Panc1 (cell line): ENCODE data around the gene NALCN. TPM values are rescaled to one million over a fixed set of nuclear protein-coding genes. Genes with fewer than 3 reads are reported as not detected.
A peak's percentile ranks its signal among the peaks of the same experiment; 100 is the strongest.

Experiments used
- ATAC-seq: fragments of 200-7000 bp; cut with Tn5 transposase; 2 replicates; pipeline ENCODE4 v1.9.1; 2020; ENCODE audit warnings: mild to moderate bottlenecking, moderate library complexity
- BruUV-seq: library from RNA; stranded (reverse); fragments of 400-500 nt; replicated peaks from 2 replicates; lab custom pipeline; 2021; lab: Mats Ljungman, UMichigan
- CTCF ChIA-PET: fragments of 300-600 bp; sonication (Branson Sonifier 250); formaldehyde crosslinking; loops from one replicate; lab custom pipeline; 2022; ENCODE audit warnings: antibody characterized with exemption; lab: Charles Lee
- POLR2A ChIA-PET: fragments of 300-600 bp; sonication (Branson Sonifier 250); formaldehyde crosslinking; loops from one replicate; lab custom pipeline; 2022; ENCODE audit warnings: antibody characterized with exemption; lab: Charles Lee
- DNase-seq: peaks from one replicate; pipeline ENCODE4 v3.0.0-alpha.2; 2010; ENCODE audit warnings: low read depth, low spot score
- H3K27ac ChIP-seq: 2 replicates; pipeline ENCODE4 v1.5.1; 2011; ENCODE audit warnings: mild to moderate bottlenecking, low read length, inconsistent platforms
- H3K27me3 ChIP-seq: fragments of 200-500 bp; sonication (Bioruptor generic); 2 replicates; pipeline ENCODE4 v1.6.0; 2014; ENCODE audit warnings: low read length, inconsistent platforms; ENCODE audit not compliant: control insufficient read depth, insufficient read depth
- H3K36me3 ChIP-seq: fragments of 200-500 bp; sonication (Bioruptor generic); 2 replicates; pipeline ENCODE4 v1.5.1; 2014; ENCODE audit warnings: inconsistent platforms, mild to moderate bottlenecking, low read length, moderate library complexity; ENCODE audit not compliant: control insufficient read depth, insufficient read depth
- H3K4me1 ChIP-seq: 2 replicates; pipeline ENCODE4 v1.5.1; 2011; ENCODE audit warnings: inconsistent platforms, mild to moderate bottlenecking, low read length, moderate library complexity; ENCODE audit not compliant: control insufficient read depth, insufficient read depth
- H3K4me3 ChIP-seq, 2 experiments: 2 replicates each; pipeline ENCODE4 v1.5.1; 2011 to 2012; ENCODE audit warnings: low read depth in 2 of 2, low read length in 2 of 2, mild to moderate bottlenecking in 2 of 2, inconsistent platforms in 1 of 2, moderate library complexity in 1 of 2
- H3K9me3 ChIP-seq: fragments of 200-500 bp; sonication (Bioruptor generic); 2 replicates; pipeline ENCODE4 v1.5.1; 2014; ENCODE audit warnings: low read depth, mild to moderate bottlenecking, inconsistent platforms, low read length, moderate library complexity; ENCODE audit not compliant: control insufficient read depth, insufficient read depth
- POLR2AphosphoS5 ChIP-seq: IDR thresholded peaks from 2 replicates; pipeline ENCODE4 v1.6.1; 2012; ENCODE audit warnings: mild to moderate bottlenecking, low read depth, low read length, moderate library complexity
- REST ChIP-seq, 2 experiments: IDR thresholded peaks; 2 replicates each; pipeline ENCODE4 v1.6.1; 2011 to 2012; ENCODE audit warnings: low read depth in 2 of 2, control low read depth in 1 of 2, low read length in 1 of 2, mild to moderate bottlenecking in 1 of 2, moderate library complexity in 1 of 2; ENCODE audit not compliant: insufficient read depth in 1 of 2
- SIN3A ChIP-seq: IDR thresholded peaks from 2 replicates; pipeline ENCODE4 v1.6.1; 2012; ENCODE audit warnings: low read depth, mild to moderate bottlenecking, low read length, moderate library complexity, borderline replicate concordance; ENCODE audit not compliant: insufficient read depth
- TCF7L2 ChIP-seq: IDR thresholded peaks from 2 replicates; pipeline ENCODE4 v1.6.1; 2011; ENCODE audit warnings: mild to moderate bottlenecking, low read depth, low read length, inconsistent platforms
- in situ Hi-C: cut with HindIII; loops from 2 replicates; pipeline ENCODE4 v1.10.0; 2016; ENCODE audit warnings: low sequenced_read_pairs, low pct_unique_long_range_greater_than_20kb
- intact Hi-C: fragments of 100-400 bp; cut with micrococcal nuclease; formaldehyde crosslinking; loops from one replicate; pipeline ENCODE4 v1.10.0; 2022; ENCODE audit not compliant: unreplicated experiment
- total RNA-seq: library from RNA; stranded (reverse); gene quantifications from one replicate; pipeline ENCODE4 v1.2.1, GENCODE V29; 2021; ENCODE audit not compliant: unreplicated experiment
- TF ChIP-seq, protein P1 (sequence below): fragments of 450-650 bp; IDR thresholded peaks from 2 replicates; pipeline ENCODE4 v1.5.1; 2017; ENCODE audit warnings: mild to moderate bottlenecking

Gene NALCN
- total RNA-seq, 1 experiment from 2014 or later: 10.9 TPM

DNA sequence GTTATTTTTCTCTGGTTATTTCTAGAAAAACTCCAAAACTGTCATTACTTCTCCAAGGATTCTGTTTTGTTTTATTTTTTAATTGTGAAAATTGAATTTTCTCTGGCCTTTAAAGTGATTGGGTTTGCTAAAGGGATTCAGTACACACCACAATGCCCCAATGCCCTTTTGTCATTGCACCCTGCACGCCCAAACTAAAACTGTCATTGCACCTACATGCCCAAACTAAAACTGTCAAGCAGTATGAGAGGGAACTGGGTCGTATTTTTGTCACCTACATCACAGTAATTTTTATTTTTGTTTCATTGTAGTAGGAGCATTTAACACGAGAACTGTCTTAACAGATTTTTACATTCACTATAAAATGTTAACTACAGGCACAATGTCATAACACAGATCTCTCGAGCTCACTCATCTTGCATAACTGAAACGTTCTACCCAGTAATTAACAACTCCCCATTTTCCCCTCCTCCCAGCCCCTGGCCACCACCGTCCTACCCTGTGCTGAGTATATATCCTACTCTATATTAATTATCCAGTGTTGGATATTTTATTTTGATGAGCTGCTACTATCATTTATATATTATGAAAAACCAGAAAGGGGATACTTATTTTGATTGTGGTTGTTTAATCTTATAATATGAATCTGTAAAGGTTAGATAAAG is 7.2 kb downstream of the NALCN start:
- Histone ChIP-seq H3K4me3 (no peak overlapping the region), H3K27me3 (no peaks in the 10 kb centered on the region), H3K27ac (no peak overlapping the region; the same call in 1 of the 2 replicates), H3K4me1 (no peaks in the 10 kb centered on the region; the same call in 1 of the 2 replicates), H3K36me3 (no peaks in the 10 kb centered on the region), H3K9me3 (no peaks in the 10 kb centered on the region)
- POLR2A ChIA-PET: no interaction called here
- no peak for TF ChIP-seq POLR2AphosphoS5
- TF ChIP-seq TCF7L2: no peak
- TF ChIP-seq, protein P1, sequence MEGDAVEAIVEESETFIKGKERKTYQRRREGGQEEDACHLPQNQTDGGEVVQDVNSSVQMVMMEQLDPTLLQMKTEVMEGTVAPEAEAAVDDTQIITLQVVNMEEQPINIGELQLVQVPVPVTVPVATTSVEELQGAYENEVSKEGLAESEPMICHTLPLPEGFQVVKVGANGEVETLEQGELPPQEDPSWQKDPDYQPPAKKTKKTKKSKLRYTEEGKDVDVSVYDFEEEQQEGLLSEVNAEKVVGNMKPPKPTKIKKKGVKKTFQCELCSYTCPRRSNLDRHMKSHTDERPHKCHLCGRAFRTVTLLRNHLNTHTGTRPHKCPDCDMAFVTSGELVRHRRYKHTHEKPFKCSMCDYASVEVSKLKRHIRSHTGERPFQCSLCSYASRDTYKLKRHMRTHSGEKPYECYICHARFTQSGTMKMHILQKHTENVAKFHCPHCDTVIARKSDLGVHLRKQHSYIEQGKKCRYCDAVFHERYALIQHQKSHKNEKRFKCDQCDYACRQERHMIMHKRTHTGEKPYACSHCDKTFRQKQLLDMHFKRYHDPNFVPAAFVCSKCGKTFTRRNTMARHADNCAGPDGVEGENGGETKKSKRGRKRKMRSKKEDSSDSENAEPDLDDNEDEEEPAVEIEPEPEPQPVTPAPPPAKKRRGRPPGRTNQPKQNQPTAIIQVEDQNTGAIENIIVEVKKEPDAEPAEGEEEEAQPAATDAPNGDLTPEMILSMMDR: no peak
- no peak for TF ChIP-seq REST (IDR thresholded peaks at IDR 0.05; ENCODE audit: insufficient read depth in 1 of 2, low read depth in 2 of 2, low read length in 1 of 2)
- no peak for TF ChIP-seq SIN3A
- in situ Hi-C loops: no loop called here
- no peak for ATAC-seq
- CTCF ChIA-PET: interaction anchor here (0.7 kb wide), 1 partner anchor 1170 kb away, joined by 4 read pairs; no protein-coding TSS in a partner anchor
- no TSS peak for BruUV-seq
- no peak for DNase-seq
- intact Hi-C loops: no loop called here

GRCh38 chr13:101408154-101408553 is 8.2 kb downstream of the NALCN start:
- ATAC-seq (peak; percentile 87), DNase-seq (no peak)
- ChIA-PET CTCF (interaction anchor here (0.7 kb wide), 1 partner anchor 1171 kb away, joined by 4 read pairs; no protein-coding TSS in a partner anchor), POLR2A (no interaction called here)
- TF ChIP-seq SIN3A (no peak), TCF7L2 (no peak)
- TF ChIP-seq, protein P1: no peak
- peak overlapping the region in 1 of 2 experiments; percentile 31; a peak in 2 of 4 replicates for H3K4me3 ChIP-seq
- in situ Hi-C loops: no loop called here
- no peaks in the 10 kb centered on the region for H3K36me3 ChIP-seq
- H3K9me3 ChIP-seq: no peaks in the 10 kb centered on the region
- intact Hi-C loops: no loop called here
- peak overlapping the region; percentile 25 for H3K27ac ChIP-seq
- no peaks in the 10 kb centered on the region; the same call in 1 of the 2 replicates for H3K4me1 ChIP-seq
- BruUV-seq: no TSS peak
- no peaks in the 10 kb centered on the region for H3K27me3 ChIP-seq
